ENCODE measurements around the gene PCSK6.
"Not testable (repeated sequence)": the region's sequence is repeated elsewhere in the genome, so short reads cannot be mapped to it uniquely, and the experiment has no call there.

PCSK6 gene

GRCh38 chr15:101429646-101430045, 59.9 kb downstream of the PCSK6 start:
- peak in 2 of 42 donors; percentile 8 to 30 for DNase-seq
- intact Hi-C loops (cut with DNase I), result no loop called here

GRCh38 chr15:101429191-101429590, 60.3 kb downstream of the PCSK6 start:
- intact Hi-C loops (cut with DNase I), result no loop called here
- peak in 3 of 42 donors; percentile 10 to 21 (median 17) for DNase-seq

GRCh38 chr15:101428758-101429157, 60.7 kb downstream of the PCSK6 start:
- intact Hi-C loops (cut with DNase I), result no loop called here
- DNase-seq, result peak in 5 of 42 donors; percentile 1 to 34 (median 8)

DNA sequence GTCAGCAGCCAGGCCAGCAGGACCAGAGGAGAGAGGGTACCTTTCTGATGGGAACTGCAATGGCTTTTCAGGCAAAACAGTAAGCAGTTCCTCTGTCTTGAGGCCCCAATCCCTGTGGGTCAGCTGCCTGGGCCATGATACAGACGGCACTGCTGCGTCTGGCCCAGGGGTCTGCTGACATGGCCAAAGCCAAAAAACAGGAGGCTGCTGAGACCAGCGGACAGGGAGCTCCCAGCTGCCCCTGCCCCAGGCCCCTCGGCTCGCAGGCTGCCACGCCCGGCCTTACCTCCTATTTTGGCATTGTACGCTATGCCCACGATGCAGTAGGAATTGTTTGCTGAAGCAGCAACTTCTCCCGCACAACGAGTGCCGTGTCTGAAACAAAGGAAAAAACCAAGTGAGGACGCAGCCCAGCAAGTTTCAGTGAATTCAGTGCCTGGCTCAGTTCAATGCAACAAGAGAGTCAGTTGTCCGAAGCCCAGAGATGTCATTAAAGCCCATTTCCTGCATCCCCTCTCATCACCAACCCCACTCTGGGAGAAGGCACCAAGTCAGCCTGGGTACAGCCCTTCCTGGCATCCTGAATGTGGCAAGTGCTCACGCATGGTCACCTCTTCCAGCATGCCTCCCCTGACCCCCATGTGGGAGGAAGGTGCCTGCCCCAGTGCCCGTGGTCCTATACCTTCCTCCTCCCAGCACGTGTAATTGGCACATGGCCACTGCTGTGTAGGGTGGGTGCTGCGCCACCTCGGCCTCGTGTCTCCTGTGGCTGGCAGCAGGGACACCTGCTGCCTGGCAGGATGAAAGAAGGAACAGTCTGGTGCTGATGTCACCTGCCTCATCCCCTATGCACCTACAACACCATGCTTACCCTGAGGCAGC, 61.7 kb downstream of the PCSK6 start:
- intact Hi-C loops (cut with DNase I), result no loop called here
- DNase-seq, result peak in 5 of 42 donors; percentile 3 to 47 (median 11)

GRCh38 chr15:101426761-101427333, 62.7 kb downstream of the PCSK6 start:
- intact Hi-C loops (cut with DNase I), result no loop called here
- DNase-seq, result peak in 4 of 42 donors; percentile 9 to 37 (median 16)

DNA sequence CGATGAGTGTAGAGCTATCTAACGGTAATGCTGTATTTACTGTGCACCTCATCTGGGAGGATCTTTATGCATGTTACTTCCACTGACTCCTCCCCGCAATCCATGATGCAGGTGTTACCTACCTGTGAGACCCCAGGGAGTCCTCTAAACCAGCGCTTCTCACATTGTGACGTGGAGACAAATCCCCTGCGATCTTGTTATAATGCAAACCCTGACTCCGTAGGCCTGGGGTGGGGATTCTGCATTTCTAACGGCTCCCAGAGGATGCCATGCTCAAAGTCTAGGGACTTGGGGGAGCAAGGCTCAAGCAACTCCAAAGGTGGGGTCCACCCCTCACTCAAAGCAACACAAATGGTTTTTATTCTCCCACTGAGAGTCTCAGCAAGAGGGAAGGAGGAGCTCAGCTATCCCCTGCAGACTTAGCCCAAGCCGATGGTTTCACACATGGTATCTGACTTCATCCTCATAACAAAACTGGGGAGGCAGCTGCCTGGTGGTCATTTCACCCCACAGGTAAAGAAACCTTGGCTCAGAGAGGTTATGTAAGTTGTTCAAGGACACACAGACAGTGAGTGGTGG, 63.6 kb downstream of the PCSK6 start:
- DNase-seq, result peak in 1 of 42 donors; percentile 35
- intact Hi-C loops (cut with DNase I), result no loop called here

DNA sequence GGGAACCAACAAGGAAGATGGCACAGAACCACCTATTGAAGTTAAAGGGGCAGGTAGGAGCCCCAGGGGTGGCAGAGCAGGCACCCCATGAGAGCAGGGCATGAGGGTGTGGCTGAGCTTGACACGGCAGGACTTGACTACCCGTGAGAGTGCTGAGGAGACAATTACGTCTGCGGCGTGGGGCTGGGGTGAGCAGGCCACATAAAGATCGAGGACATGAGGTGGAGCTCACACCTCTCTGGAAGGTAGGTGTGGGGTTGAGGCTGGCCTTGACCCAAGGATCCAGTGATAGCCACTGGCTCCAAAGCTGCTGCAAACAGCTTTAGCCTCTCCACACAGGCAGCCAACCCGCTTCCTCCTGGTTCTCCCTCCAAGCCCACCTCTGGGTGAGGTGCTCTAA, 64.5 kb downstream of the PCSK6 start:
- DNase-seq, result peak in 4 of 42 donors; percentile 3 to 36 (median 7)
- intact Hi-C loops (cut with DNase I), result no loop called here

GRCh38 chr15:101420232-101420631, 69.3 kb downstream of the PCSK6 start:
- intact Hi-C loops (cut with DNase I), result no loop called here
- peak in 2 of 42 donors; percentile 4 to 34 for DNase-seq

- intact Hi-C loops (cut with DNase I), result not testable (repeated sequence)
- DNase-seq, result peak in 5 of 42 donors; percentile 1 to 11 (median 5)
Observed at GRCh38 chr15:101416475-101416874, 73.0 kb downstream of the PCSK6 start.

DNA sequence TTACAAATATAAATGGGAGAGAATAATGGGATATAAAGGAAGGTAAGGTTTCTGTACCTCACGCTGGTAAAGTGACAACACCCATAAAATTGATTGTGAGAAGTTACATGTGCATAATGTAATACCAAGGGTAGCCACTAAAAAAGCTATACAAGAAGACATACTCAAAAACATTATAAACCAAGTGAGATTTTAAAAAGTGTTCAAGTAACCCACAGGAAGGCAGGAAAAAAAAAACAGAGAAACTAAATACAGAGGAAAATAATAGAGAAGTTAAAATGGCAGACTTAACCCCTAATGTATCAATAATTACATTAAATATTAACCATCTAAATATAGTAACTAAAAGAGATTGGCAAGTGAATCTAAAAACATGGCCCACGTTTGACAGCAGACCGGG, 76.3 kb downstream of the PCSK6 start:
- intact Hi-C loops (cut with DNase I), result no loop called here
- DNase-seq, result no peak

DNA sequence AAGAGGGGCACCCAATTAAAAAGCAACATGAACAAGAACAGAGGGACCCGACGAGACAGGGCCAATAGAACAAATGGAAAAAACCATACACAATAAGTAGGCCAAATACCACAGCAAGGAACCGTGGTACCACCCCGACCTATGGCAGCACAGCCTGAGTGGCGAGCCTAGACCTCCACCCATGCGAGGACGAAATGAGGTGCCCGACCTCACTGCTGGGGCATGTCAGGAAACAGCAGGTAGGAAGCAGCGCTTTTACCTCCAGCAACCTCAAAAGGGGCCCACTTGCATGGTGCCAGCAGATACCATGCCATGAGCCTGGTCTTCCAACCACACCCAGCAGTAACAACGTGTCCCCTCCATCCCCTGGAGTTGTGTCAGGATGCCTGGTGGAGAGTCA, 77.9 kb downstream of the PCSK6 start:
- intact Hi-C loops (cut with DNase I), result no loop called here
- peak in 3 of 42 donors; percentile 1 to 31 (median 2) for DNase-seq

GRCh38 chr15:101411085-101411484, 78.4 kb downstream of the PCSK6 start:
- peak in 1 of 42 donors; percentile 0 for DNase-seq
- intact Hi-C loops (cut with DNase I), result no loop called here

DNA sequence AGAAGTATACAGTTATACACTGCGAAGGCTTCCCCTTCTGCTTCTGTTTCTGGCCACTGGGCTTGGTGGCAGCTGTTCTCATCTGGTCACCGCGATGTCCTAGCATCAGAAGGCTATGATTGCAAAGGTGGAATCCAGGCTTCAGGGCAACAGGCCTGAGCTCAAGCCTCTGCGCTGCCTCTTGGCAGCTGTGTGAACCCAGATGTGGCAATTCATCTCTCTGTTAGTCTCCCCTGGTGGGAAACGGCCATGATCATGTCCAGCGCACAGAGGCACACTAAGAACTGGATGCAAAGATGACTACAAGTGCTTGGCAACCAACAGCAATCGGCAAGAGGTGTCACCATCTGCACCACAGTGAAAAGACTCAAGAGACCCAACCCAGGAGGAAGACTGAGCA, 78.9 kb downstream of the PCSK6 start:
- peak in 1 of 42 donors; percentile 3 for DNase-seq
- intact Hi-C loops (cut with DNase I), result no loop called here

- peak in 3 of 42 donors; percentile 0 to 34 (median 5) for DNase-seq
- intact Hi-C loops (cut with DNase I), result no loop called here
Observed at GRCh38 chr15:101409621-101410020, 79.9 kb downstream of the PCSK6 start.

GRCh38 chr15:101407966-101408775, 81.3 kb downstream of the PCSK6 start:
- DNase-seq, result peak in 1 of 42 donors; percentile 3
- intact Hi-C loops (cut with DNase I), result no loop called here

GRCh38 chr15:101407439-101407838, 82.1 kb downstream of the PCSK6 start:
- DNase-seq, result peak in 1 of 42 donors; percentile 1
- intact Hi-C loops (cut with DNase I), result no loop called here

GRCh38 chr15:101406526-101407195, 82.8 kb downstream of the PCSK6 start:
- peak in 1 of 42 donors; percentile 2 for DNase-seq
- intact Hi-C loops (cut with DNase I), result no loop called here

- DNase-seq, result peak in 2 of 42 donors; percentile 4 to 17
- intact Hi-C loops (cut with DNase I), result no loop called here
Observed at GRCh38 chr15:101406036-101406435, 83.5 kb downstream of the PCSK6 start.

DNA sequence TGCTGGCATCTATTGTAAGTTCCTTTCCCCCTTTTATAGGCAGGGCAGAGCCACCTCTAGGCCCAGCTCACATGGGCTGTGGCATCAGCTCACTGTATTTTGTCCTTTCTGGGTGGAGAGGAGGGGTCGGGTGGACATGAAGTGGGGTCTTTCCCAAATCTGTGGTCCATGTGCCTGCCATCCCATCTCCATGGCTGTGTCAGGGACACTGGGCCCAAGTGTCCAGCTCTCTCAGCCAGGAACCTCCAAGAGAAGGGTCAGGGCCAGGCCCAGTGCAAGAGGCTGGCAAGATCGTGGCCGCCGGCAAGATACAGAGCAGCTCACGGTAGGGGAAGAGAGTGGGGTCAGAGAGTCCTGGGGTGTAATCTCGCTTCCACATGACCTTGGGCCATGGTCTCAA, 85.3 kb downstream of the PCSK6 start:
- intact Hi-C loops (cut with DNase I), result no loop called here
- peak in 1 of 42 donors; percentile 1 for DNase-seq
